BLaER1 treated with 17β-estradiol and CSF1 and Interleukin-3, amounts not matched to agents 10 nM and 100 nM (cell line): ENCODE measurements around the gene TPGS2.

Experiments used
- H3K27ac ChIP-seq, 11 experiments: shearing (Covaris generic); formaldehyde crosslinking; 2 replicates each; pipeline ENCODE4 v1.8.1; 2022
- H3K27me3 ChIP-seq, 11 experiments: shearing (Covaris generic); formaldehyde crosslinking; 2 replicates each; pipeline ENCODE4 v1.8.1; 2022
- H3K36me3 ChIP-seq, 11 experiments: shearing (Covaris generic); formaldehyde crosslinking; 2 replicates each; pipeline ENCODE4 v1.8.1; 2022
- H3K4me1 ChIP-seq, 10 experiments: shearing (Covaris generic); formaldehyde crosslinking; 2 replicates each; pipeline ENCODE4 v1.8.1; 2022
- H3K4me2 ChIP-seq, 11 experiments: shearing (Covaris generic); formaldehyde crosslinking; 2 replicates each; pipeline ENCODE4 v1.8.1; 2022
- H3K4me3 ChIP-seq, 10 experiments: shearing (Covaris generic); formaldehyde crosslinking; 2 replicates each; pipeline ENCODE4 v1.8.1; 2022
- H3K9ac ChIP-seq, 11 experiments: shearing (Covaris generic); formaldehyde crosslinking; 2 replicates each; pipeline ENCODE4 v1.8.1; 2022
- H3K9me3 ChIP-seq, 11 experiments: shearing (Covaris generic); formaldehyde crosslinking; replicated peaks in 1 of 11; 2 replicates each; pipeline ENCODE4 v1.8.1; 2022
- H4K20me1 ChIP-seq, 11 experiments: shearing (Covaris generic); formaldehyde crosslinking; 2 replicates each; pipeline ENCODE4 v1.8.1; 2022
- Cebpa-rat ChIP-seq, 11 experiments: shearing (Covaris generic); IDR thresholded peaks; 2 replicates each; pipeline ENCODE4 v1.8.1; 2022

The TPGS2 gene

DNA sequence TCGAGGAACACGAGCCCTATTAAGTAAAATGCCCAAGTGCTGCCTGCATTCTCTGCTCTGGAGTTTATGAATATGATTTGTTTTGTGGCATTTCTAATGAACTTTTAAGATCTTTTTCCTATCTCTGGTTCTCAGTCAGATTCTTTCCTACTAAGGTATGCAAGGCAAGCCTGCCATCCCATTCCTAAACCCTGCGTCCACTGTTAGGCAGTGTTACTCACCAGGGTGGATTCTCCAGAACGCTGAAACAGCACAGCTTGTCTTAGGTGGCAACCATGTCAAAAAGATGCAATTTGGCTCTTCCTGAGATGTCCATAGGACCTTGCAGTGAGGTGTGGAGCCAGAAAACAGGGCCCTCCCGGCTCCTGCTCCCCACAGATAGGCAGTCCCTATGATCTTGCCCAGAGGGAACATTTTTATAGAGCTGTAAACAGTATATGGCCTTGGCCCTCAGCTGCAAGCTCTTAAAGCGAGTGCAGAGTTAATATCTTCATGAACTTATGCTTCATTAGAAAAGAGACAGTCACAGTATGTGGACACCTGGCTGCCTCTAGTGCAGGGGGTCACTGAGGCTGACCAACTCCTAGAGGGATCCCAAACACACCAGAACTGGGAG is 84.4 kb downstream of the TPGS2 start:
- H3K27ac ChIP-seq = no peak overlapping the region
- H3K36me3 ChIP-seq = no peaks in the 10 kb centered on the region
- no peak overlapping the region for H3K9ac ChIP-seq

More for the DNA sequence above, 84.4 kb downstream of the TPGS2 start:
- H3K27me3 ChIP-seq = no peaks in the 10 kb centered on the region
- no peak overlapping the region for H3K4me3 ChIP-seq
- no peak overlapping the region for H3K4me2 ChIP-seq
- no peaks in the 10 kb centered on the region for H4K20me1 ChIP-seq
- H3K9me3 ChIP-seq = 0 out of 22 replicates have a peak, but pooled peaks cover 0 to under 1% (median 0%) of the 10 kb centered on the region in 11 experiments
- H3K4me1 ChIP-seq = no peaks in the 10 kb centered on the region
- TF ChIP-seq Cebpa-rat (IDR thresholded peaks at IDR 0.05) = no peak
